ENCODE data around the gene CNOT6.
"Not testable (repeated sequence)": the region's sequence is repeated elsewhere in the genome, so short reads cannot be mapped to it uniquely, and the experiment has no call there.

CNOT6 gene

DNA sequence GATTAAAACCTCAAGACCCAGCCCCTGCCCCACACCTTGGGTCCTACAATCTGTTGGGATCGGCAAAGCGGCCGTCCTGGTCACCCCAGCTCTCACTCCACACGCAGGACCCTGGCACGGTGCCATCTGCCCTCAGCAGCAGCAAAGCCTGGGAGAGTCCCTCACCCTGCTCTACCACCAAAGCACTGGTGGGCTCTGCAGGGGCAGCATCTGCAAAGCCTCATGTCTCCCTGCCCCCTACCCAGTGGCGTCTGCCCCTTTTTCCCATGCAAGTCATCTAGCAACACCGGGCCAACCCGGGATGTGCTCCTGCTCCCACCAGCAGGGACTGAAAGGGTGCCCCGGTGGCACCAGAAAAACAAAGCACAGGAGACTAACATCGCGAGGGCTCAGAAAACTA is 19.6 kb upstream of the CNOT6 start:
- Histone ChIP-seq H3K27me3 (ENCODE audit: low read length) (no peaks in the 10 kb centered on the region), H4K20me1 (ENCODE audit: low read depth, low read length) (no peaks in the 10 kb centered on the region)

DNA sequence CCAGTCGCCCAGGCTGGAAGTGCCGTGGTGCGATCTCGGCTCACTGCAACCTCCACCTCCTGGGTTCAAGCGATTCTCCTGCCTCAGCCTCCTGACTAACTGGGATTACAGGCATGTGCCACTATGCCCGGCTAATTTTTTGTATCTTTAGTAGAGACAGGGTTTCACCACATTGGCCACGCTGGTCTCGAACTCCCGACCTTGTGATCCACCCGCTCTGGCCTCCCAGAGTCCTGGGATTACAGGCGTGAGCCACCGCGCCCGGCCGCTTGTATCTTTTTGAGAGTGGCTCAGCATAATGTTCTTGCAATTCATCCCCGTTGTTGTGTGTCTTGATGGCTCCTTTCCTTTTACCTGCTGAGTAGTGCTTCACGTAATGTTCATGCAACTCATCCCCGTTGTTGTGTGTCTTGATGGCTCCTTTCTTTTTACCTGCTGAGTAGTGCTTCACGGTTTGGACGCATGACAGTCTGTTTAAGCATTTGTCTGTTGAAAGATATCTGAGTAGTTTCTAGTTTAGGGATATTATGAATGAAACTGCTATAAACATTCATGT is 18.1 kb upstream of the CNOT6 start:
- not testable (repeated sequence) for H3K4me2 ChIP-seq (ENCODE audit: low read depth, low read length, poor library complexity, severe bottlenecking)

More for the DNA sequence above, 19.6 kb upstream of the CNOT6 start:
- Histone ChIP-seq H3K9me3 (ENCODE audit: insufficient read depth, low read length) (no peaks in the 10 kb centered on the region), H3K36me3 (ENCODE audit: low read length) (no peaks in the 10 kb centered on the region), H3F3A (ENCODE audit: insufficient read depth) (no peaks in the 10 kb centered on the region), H3K4me3 (ENCODE audit: insufficient read depth, low read length, poor library complexity, severe bottlenecking) (no peak overlapping the region), H2AFZ (ENCODE audit: low read depth, low read length, severe bottlenecking) (no peak overlapping the region), H3K4me2 (ENCODE audit: low read depth, low read length, poor library complexity, severe bottlenecking) (no peak overlapping the region), H3K27ac (ENCODE audit: low read depth, low read length) (no peak overlapping the region), H3K9ac (ENCODE audit: low read length) (no peak overlapping the region), H3K9me2 (replicated peaks; ENCODE audit: insufficient read depth, low read length) (no peaks in the 10 kb centered on the region), H3K79me2 (ENCODE audit: insufficient read depth, low read length) (no peaks in the 10 kb centered on the region)
- TF ChIP-seq, protein P1, sequence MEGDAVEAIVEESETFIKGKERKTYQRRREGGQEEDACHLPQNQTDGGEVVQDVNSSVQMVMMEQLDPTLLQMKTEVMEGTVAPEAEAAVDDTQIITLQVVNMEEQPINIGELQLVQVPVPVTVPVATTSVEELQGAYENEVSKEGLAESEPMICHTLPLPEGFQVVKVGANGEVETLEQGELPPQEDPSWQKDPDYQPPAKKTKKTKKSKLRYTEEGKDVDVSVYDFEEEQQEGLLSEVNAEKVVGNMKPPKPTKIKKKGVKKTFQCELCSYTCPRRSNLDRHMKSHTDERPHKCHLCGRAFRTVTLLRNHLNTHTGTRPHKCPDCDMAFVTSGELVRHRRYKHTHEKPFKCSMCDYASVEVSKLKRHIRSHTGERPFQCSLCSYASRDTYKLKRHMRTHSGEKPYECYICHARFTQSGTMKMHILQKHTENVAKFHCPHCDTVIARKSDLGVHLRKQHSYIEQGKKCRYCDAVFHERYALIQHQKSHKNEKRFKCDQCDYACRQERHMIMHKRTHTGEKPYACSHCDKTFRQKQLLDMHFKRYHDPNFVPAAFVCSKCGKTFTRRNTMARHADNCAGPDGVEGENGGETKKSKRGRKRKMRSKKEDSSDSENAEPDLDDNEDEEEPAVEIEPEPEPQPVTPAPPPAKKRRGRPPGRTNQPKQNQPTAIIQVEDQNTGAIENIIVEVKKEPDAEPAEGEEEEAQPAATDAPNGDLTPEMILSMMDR (IDR thresholded peaks at IDR 0.05; ENCODE audit: insufficient read depth, low read length, poor library complexity, severe bottlenecking), result no peak
- TF ChIP-seq EZH2phosphoT487 (conservative IDR thresholded peaks at IDR 0.05; ENCODE audit: low read length), result no peak

DNA sequence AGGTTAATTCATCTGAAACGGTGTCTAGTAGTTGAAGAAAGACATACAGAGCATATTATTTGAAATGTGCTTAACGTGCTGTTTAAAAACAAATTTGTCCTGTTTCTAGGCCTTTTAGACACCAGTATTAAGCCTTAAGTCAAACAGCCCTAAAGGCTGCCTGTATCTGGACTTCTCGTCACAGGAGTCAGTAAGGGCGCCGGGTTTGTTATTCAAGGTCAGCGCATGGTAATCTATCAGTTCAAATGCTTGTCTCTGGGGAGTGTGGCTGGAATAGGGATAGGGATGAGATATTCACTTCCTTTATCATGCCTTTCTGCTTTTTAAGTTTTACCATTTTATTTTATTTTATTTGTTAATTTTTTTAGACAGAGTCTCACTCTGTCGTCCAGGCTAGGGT is 9.4 kb upstream of the CNOT6 start:
- Histone ChIP-seq H3K9ac (ENCODE audit: low read length) (no peak overlapping the region), H3K79me2 (ENCODE audit: insufficient read depth, low read length) (no peaks in the 10 kb centered on the region), H3K9me2 (replicated peaks; ENCODE audit: insufficient read depth, low read length) (no peaks in the 10 kb centered on the region), H3K36me3 (ENCODE audit: low read length) (no peaks in the 10 kb centered on the region), H3K4me2 (ENCODE audit: low read depth, low read length, poor library complexity, severe bottlenecking) (no peak overlapping the region), H2AFZ (ENCODE audit: low read depth, low read length, severe bottlenecking) (no peak overlapping the region), H3K27ac (ENCODE audit: low read depth, low read length) (no peak overlapping the region), H4K20me1 (ENCODE audit: low read depth, low read length) (no peaks in the 10 kb centered on the region), H3K27me3 (ENCODE audit: low read length) (no peaks in the 10 kb centered on the region), H3F3A (ENCODE audit: insufficient read depth) (no peaks in the 10 kb centered on the region), H3K4me3 (ENCODE audit: insufficient read depth, low read length, poor library complexity, severe bottlenecking) (no peak overlapping the region), H3K9me3 (ENCODE audit: insufficient read depth, low read length) (no peaks in the 10 kb centered on the region)
- TF ChIP-seq, protein P1 (IDR thresholded peaks at IDR 0.05; ENCODE audit: insufficient read depth, low read length, poor library complexity, severe bottlenecking), result no peak
- no peak for TF ChIP-seq EZH2phosphoT487 (conservative IDR thresholded peaks at IDR 0.05; ENCODE audit: low read length)

More for the DNA sequence above, 18.1 kb upstream of the CNOT6 start:
- not testable (repeated sequence) for H2AFZ ChIP-seq (ENCODE audit: low read depth, low read length, severe bottlenecking); H3F3A ChIP-seq (ENCODE audit: insufficient read depth); H3K79me2 ChIP-seq (ENCODE audit: insufficient read depth, low read length); H3K4me3 ChIP-seq (ENCODE audit: insufficient read depth, low read length, poor library complexity, severe bottlenecking); H4K20me1 ChIP-seq (ENCODE audit: low read depth, low read length); H3K36me3 ChIP-seq (ENCODE audit: low read length); H3K27ac ChIP-seq (ENCODE audit: low read depth, low read length); H3K9me3 ChIP-seq (ENCODE audit: insufficient read depth, low read length); H3K9ac ChIP-seq (ENCODE audit: low read length); H3K9me2 ChIP-seq (replicated peaks; ENCODE audit: insufficient read depth, low read length); H3K27me3 ChIP-seq (ENCODE audit: low read length)

DNA sequence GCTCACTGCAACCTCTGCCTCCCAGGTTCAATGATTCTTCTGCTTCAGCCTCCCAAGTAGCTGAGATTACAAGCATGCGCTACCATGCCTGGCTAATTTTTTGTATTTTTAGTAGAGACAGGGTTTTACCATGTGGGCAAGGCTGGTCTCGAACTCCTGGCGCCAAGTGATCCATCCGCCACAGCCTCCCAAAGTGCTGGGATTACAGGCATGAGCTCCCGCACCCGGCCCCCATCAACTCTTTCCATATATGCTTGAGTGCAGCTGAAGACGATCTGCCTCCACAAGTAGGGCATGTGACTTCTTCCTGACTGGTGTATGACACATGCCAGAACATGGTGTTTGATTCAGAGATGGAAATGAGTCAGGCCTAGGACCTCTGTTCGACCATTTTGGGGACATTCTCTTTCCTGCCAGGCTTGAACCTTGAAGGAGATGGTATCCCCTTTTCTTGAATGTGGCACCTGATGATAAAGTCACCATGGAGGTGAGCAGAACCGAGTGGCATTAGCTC is 7.5 kb upstream of the CNOT6 start:
- Histone ChIP-seq H3F3A (ENCODE audit: insufficient read depth) (no peaks in the 10 kb centered on the region), H3K9me3 (ENCODE audit: insufficient read depth, low read length) (no peaks in the 10 kb centered on the region), H3K36me3 (ENCODE audit: low read length) (no peaks in the 10 kb centered on the region), H2AFZ (ENCODE audit: low read depth, low read length, severe bottlenecking) (no peak overlapping the region), H3K27ac (ENCODE audit: low read depth, low read length) (no peak overlapping the region), H3K79me2 (ENCODE audit: insufficient read depth, low read length) (no peaks in the 10 kb centered on the region), H3K9ac (ENCODE audit: low read length) (no peak overlapping the region), H3K27me3 (ENCODE audit: low read length) (no peaks in the 10 kb centered on the region), H3K4me2 (ENCODE audit: low read depth, low read length, poor library complexity, severe bottlenecking) (no peak overlapping the region), H3K4me3 (ENCODE audit: insufficient read depth, low read length, poor library complexity, severe bottlenecking) (no peak overlapping the region), H4K20me1 (ENCODE audit: low read depth, low read length) (no peaks in the 10 kb centered on the region), H3K9me2 (replicated peaks; ENCODE audit: insufficient read depth, low read length) (no peaks in the 10 kb centered on the region)
- TF ChIP-seq, protein P1 (IDR thresholded peaks at IDR 0.05; ENCODE audit: insufficient read depth, low read length, poor library complexity, severe bottlenecking), result no peak
- TF ChIP-seq EZH2phosphoT487 (conservative IDR thresholded peaks at IDR 0.05; ENCODE audit: low read length), result no peak
